ENCODE results near the gene RSPO1.

The RSPO1 gene

DNA sequence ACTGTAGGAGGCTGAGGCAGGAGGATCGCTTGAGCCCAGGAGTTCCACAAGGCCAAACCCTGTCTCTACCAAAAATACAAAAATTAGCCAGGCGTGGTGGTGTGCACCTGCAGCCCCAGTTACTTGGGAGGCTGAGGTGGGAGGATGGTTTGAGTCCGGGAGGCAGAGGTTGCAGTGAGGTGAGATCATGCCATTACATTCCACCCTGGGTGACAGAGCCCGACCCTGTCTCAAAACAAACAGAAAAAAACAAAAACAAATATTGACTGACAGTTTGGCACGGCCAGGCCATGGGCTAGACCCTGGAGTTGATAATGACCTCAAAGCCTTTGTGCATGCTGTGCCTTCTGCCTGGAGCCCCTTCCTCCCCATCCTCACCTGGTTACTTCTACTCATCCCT is 19.2 kb upstream of the RSPO1 start:
- Histone ChIP-seq H3K36me3 (ENCODE audit: insufficient read depth, low read length) (no peaks in the 10 kb centered on the region), H3K4me1 (ENCODE audit: control insufficient read depth, insufficient read depth, low read length) (no peaks in the 10 kb centered on the region), H3K9ac (ENCODE audit: low read depth, low read length) (no peak overlapping the region), H3K27me3 (ENCODE audit: control insufficient read depth, insufficient read depth, low read length) (peaks cover 47% of the 10 kb centered on the region), H3K4me3 (ENCODE audit: low read length) (no peak overlapping the region), H3K9me3 (replicated peaks; ENCODE audit: low read length) (no peaks in the 10 kb centered on the region), H3K4me2 (ENCODE audit: low read length) (no peak overlapping the region)

DNA sequence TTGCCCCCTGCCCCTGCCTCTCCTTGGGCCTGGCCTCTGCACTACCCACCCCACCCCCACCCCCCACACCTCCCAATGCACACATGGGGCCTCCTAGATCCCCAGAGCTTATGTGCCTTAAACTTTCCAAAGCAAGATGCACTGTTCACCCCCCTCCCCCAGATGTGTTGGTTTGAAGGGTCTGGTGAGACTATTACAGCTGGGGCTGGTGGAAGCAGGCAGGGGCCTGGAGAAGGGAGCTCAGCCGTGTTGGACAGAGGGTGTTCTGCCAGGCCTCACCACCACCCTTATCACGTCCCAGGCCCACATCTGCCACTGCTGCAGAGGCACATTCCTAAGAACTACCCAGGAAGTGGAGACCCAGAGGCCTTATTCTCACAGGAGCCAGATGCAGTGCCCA is 18.3 kb upstream of the RSPO1 start:
- Histone ChIP-seq H3K4me1 (ENCODE audit: control insufficient read depth, insufficient read depth, low read length) (no peaks in the 10 kb centered on the region), H3K9me3 (replicated peaks; ENCODE audit: low read length) (no peaks in the 10 kb centered on the region), H3K4me2 (ENCODE audit: low read length) (no peak overlapping the region), H3K4me3 (ENCODE audit: low read length) (no peak overlapping the region), H3K9ac (ENCODE audit: low read depth, low read length) (no peak overlapping the region), H3K27me3 (ENCODE audit: control insufficient read depth, insufficient read depth, low read length) (peaks cover 43% of the 10 kb centered on the region), H3K36me3 (ENCODE audit: insufficient read depth, low read length) (no peaks in the 10 kb centered on the region)

DNA sequence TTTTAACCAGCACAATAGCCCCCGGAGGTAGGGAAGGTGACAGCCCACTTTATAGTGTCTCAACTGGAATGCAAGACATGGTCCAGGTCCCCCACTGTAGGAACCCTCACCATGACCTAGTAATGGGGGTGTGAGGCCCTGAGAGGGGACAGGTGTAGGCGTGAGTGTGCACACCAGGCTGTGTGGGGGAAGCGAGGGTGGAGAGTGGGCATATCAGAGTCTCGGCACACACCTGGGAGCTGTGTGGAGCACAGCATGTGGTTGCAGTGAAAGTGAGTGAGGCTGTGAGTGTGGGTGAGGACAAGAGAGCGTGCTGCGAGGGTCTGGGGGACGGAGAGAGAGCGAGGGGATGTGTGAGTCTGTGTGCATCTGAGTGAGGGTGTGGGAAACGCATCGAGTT is 17.1 kb upstream of the RSPO1 start:
- Histone ChIP-seq H3K36me3 (ENCODE audit: insufficient read depth, low read length) (no peaks in the 10 kb centered on the region), H3K9ac (ENCODE audit: low read depth, low read length) (no peak overlapping the region), H3K9me3 (replicated peaks; ENCODE audit: low read length) (no peaks in the 10 kb centered on the region), H3K4me3 (ENCODE audit: low read length) (no peak overlapping the region), H3K4me2 (ENCODE audit: low read length) (no peak overlapping the region), H3K27me3 (ENCODE audit: control insufficient read depth, insufficient read depth, low read length) (peaks cover 31% of the 10 kb centered on the region), H3K4me1 (ENCODE audit: control insufficient read depth, insufficient read depth, low read length) (no peaks in the 10 kb centered on the region)

DNA sequence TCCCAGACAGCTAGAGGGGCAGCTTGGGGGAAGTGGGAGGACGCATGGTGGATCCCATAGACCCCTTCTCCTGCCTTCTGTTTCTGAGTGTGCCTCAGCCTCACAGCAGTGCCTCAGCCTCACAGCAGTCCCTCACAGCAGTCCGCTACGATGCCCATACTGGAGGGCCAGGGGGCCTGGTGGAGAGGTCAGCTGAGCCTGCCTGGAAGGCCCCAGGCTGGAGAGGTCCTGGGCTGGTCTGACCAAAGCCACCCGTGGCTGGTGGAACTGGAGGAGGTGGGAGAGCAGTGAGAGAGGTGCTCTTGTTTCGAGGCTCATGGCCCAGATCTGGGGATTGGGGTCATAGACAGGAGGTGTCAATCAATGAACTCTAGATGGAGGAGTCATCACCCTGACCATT is 16.0 kb upstream of the RSPO1 start:
- H3K27me3 ChIP-seq (ENCODE audit: control insufficient read depth, insufficient read depth, low read length) = peaks cover 25% of the 10 kb centered on the region
- H3K9me3 ChIP-seq (replicated peaks; ENCODE audit: low read length) = no peaks in the 10 kb centered on the region
- H3K36me3 ChIP-seq (ENCODE audit: insufficient read depth, low read length) = no peaks in the 10 kb centered on the region
- H3K4me1 ChIP-seq (ENCODE audit: control insufficient read depth, insufficient read depth, low read length) = no peaks in the 10 kb centered on the region
- no peak overlapping the region for H3K4me2 ChIP-seq (ENCODE audit: low read length)
- H3K4me3 ChIP-seq (ENCODE audit: low read length) = no peak overlapping the region
- H3K9ac ChIP-seq (ENCODE audit: low read depth, low read length) = no peak overlapping the region

DNA sequence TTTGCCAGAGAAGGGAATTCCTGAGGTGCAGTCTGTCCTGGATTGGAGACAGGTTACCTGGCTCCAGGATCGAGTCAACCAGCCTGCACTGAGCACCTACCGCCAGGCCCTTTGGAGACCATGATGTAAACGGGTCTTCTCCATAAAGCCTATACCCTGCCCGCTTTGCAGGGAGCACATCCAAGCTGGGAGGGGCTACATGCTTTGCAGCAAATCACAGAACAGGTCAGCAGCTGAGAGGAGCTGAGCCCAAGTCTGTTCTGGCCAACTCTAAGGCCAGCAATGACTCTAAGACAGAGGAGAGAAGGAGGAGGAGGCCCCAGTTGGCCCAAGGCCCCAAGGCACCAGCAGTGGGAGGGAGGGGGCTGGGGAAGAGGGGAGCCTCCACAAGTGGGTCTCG is 15.5 kb upstream of the RSPO1 start:
- no peak overlapping the region for H3K4me3 ChIP-seq (ENCODE audit: low read length)
- no peaks in the 10 kb centered on the region for H3K4me1 ChIP-seq (ENCODE audit: control insufficient read depth, insufficient read depth, low read length)
- peaks cover 22% of the 10 kb centered on the region for H3K27me3 ChIP-seq (ENCODE audit: control insufficient read depth, insufficient read depth, low read length)
- H3K4me2 ChIP-seq (ENCODE audit: low read length) = no peak overlapping the region
- H3K9ac ChIP-seq (ENCODE audit: low read depth, low read length) = no peak overlapping the region
- H3K9me3 ChIP-seq (replicated peaks; ENCODE audit: low read length) = no peaks in the 10 kb centered on the region
- no peaks in the 10 kb centered on the region for H3K36me3 ChIP-seq (ENCODE audit: insufficient read depth, low read length)

DNA sequence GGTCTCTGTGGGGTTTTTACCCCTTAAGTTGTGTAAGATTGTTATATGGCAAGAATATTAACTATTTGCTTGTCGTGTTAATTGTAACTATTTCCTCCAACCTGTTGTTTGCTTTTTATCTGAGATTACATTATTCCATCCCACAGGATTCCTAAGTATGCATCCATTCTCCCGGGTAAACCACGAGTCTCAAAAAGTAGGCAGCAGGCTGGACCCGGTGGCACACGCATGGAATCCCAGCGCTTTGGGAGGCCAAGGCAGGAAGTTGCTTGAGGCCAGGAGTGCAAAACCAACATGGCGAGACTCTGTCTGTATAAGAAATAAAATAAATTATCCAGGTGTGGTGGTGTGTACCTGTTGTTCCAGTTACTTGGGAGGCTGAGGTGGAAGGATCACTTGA is 12.6 kb upstream of the RSPO1 start:
- no peak overlapping the region for H3K4me3 ChIP-seq (ENCODE audit: low read length)
- no peaks in the 10 kb centered on the region for H3K36me3 ChIP-seq (ENCODE audit: insufficient read depth, low read length)
- H3K9ac ChIP-seq (ENCODE audit: low read depth, low read length) = no peak overlapping the region
- peaks cover 40% of the 10 kb centered on the region for H3K27me3 ChIP-seq (ENCODE audit: control insufficient read depth, insufficient read depth, low read length)
- H3K4me2 ChIP-seq (ENCODE audit: low read length) = no peak overlapping the region
- H3K9me3 ChIP-seq (replicated peaks; ENCODE audit: low read length) = no peaks in the 10 kb centered on the region
- no peaks in the 10 kb centered on the region for H3K4me1 ChIP-seq (ENCODE audit: control insufficient read depth, insufficient read depth, low read length)

DNA sequence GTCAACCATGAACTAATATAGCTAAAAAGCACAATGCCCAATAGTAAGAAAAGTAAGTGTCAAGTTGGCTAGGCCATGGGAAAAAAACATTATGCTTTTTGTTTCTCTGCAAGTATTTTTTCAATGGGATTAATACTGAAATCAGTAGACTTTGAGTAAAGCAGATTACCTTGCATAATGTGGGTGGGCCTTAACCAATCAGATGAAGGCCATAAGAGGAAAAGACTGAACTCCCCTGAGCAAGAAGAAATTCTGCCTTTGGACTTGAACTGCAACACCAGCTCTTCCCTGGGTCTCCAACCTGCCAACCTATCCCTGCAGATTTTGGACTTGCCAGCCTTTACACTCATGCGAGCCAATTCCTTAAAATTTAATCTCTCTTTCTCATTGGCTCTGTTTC is 6.4 kb upstream of the RSPO1 start:
- Histone ChIP-seq H3K9ac (ENCODE audit: low read depth, low read length) (no peak overlapping the region), H3K27me3 (ENCODE audit: control insufficient read depth, insufficient read depth, low read length) (peaks cover 70% of the 10 kb centered on the region), H3K4me1 (ENCODE audit: control insufficient read depth, insufficient read depth, low read length) (no peaks in the 10 kb centered on the region), H3K4me3 (ENCODE audit: low read length) (no peak overlapping the region), H3K36me3 (ENCODE audit: insufficient read depth, low read length) (no peaks in the 10 kb centered on the region), H3K9me3 (replicated peaks; ENCODE audit: low read length) (no peaks in the 10 kb centered on the region), H3K4me2 (ENCODE audit: low read length) (no peak overlapping the region)

DNA sequence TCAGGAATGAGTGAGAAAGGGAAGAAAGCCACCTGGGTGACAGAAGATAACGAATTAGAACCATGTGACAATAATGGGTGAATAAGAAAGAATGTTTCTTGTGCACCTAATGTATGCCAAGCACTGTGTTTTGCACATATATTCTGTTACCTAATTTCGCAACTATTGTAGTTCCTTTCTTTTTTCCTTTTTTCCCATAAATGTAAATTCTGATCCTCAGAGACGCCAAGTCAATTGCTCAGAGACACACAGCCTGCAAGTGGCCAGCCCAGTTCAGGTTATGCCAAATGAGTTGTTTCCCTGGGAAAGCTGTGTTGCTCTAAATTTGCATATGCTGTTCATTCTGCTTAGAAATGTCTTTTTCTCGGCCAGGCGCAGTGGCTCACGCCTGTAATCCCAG is 1.7 kb upstream of the RSPO1 start:
- Histone ChIP-seq H3K9me3 (replicated peaks; ENCODE audit: low read length) (no peaks in the 10 kb centered on the region), H3K4me3 (ENCODE audit: low read length) (no peak overlapping the region), H3K9ac (ENCODE audit: low read depth, low read length) (no peak overlapping the region), H3K4me1 (ENCODE audit: control insufficient read depth, insufficient read depth, low read length) (no peaks in the 10 kb centered on the region), H3K27me3 (ENCODE audit: control insufficient read depth, insufficient read depth, low read length) (peaks cover 85% of the 10 kb centered on the region), H3K4me2 (ENCODE audit: low read length) (no peak overlapping the region), H3K36me3 (ENCODE audit: insufficient read depth, low read length) (no peaks in the 10 kb centered on the region)

DNA sequence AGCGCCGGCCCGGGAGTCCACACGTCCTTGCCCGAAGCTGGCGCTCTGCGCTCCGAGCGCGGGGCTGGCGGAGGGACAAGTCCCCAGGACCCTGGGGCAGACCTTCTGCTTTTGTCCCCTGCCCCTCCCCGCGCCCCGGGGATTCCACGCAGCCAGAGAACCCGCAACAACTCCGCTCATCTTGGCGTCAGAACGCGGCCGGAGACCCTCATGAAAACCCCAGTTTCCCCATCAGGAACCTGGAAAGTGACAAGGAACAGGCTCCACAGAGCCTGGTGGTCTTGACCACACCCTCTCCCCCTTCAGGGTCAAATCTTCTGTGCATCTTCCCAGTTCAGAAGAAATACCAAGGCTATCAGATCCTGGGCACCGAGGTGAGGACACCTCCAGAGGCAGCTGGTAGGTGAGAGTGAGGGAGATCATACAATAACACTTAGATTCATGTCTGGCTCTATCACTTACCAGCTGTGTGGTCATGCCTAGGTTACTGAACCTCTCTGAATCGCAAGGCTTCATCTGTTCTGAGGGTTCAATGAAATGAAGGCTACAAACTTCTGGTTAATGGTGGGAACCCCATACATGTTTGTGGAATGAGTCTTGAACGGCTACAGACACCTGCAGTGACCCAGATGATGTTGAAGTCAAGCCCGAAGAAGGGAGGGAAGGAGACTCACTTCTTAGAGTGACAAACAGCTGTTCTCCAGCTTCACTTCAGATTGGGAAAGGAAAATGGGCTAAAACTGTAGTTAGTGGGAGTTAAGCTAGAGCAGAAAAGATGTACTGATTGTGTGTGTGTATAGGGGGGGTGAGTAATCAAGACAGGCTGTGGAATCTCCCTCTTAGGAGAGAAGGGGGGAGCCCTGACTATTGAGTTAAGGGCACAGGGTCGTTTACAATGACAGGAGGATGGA is 555 bp upstream of the RSPO1 start:
- Histone ChIP-seq H3K4me2 (ENCODE audit: low read length) (no peak overlapping the region), H3K4me1 (ENCODE audit: control insufficient read depth, insufficient read depth, low read length) (no peaks in the 10 kb centered on the region), H3K4me3 (ENCODE audit: low read length) (no peak overlapping the region), H3K9ac (ENCODE audit: low read depth, low read length) (no peak overlapping the region), H3K27me3 (ENCODE audit: control insufficient read depth, insufficient read depth, low read length) (peaks cover 90% of the 10 kb centered on the region), H3K9me3 (replicated peaks; ENCODE audit: low read length) (no peaks in the 10 kb centered on the region), H3K36me3 (ENCODE audit: insufficient read depth, low read length) (no peaks in the 10 kb centered on the region)

DNA sequence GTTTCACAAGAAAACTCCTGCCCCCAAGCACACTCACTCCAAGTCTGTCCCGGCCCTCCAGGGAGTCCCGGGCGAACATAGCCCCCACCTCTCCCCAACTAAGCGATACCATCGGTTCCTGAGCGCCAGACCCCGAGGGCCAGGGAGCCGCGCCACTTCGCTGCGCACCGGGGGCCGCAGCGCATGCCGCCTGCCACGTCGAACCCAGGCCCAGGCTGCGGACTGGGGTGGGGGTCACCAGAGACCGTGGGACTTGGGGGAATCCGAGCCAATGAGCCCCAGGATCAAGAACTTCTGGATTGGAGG is 801 bp downstream of the RSPO1 start:
- Histone ChIP-seq H3K9ac (ENCODE audit: low read depth, low read length) (no peak overlapping the region), H3K4me1 (ENCODE audit: control insufficient read depth, insufficient read depth, low read length) (no peaks in the 10 kb centered on the region), H3K27me3 (ENCODE audit: control insufficient read depth, insufficient read depth, low read length) (peaks cover 93% of the 10 kb centered on the region), H3K9me3 (replicated peaks; ENCODE audit: low read length) (no peaks in the 10 kb centered on the region), H3K4me2 (ENCODE audit: low read length) (no peak overlapping the region), H3K4me3 (ENCODE audit: low read length) (no peak overlapping the region), H3K36me3 (ENCODE audit: insufficient read depth, low read length) (no peaks in the 10 kb centered on the region)

DNA sequence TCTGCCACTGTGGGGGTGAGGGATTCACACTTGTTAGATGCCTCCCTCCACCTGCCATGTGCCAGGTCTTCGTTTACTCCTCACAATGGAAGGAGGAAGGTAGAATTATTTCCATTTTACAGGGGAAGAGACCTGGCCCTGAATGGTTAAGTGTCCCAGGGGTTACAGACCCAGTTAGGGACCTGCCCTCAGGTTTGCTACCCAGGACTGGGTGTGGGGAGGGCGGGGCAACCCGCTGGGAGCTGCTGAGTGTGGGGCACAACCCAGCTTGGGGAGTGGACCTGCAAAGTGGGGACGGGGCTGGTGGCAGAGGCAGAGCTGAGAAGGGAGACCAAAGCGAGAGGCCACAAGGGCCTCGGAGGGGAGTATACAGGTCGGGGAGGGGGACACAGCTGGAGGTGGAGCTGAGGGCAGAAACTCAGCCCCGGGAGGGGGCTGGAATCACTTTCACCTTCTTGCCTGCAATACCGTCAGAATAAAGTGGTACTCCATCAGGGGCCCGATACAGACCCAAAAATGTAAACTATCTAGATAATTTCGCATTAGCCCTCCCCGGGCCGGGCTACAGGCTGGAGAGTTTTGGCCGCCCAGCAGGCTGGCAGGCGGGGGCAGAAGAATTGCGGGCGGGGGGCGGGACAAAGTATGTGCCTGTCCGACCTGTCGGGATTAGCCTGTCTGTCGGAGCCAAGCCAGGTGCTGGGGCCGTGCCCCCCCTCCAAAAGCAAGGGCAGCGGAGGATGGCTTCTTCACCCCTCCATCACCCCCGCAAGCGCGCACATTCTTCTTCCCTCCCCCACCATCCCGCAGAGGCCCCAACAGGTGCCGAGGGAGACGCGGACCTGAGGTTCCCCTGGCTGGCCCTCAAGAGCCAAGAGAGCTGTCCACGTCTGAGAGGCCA is 1.4 kb downstream of the RSPO1 start:
- peaks cover 93% of the 10 kb centered on the region for H3K27me3 ChIP-seq (ENCODE audit: control insufficient read depth, insufficient read depth, low read length)
- H3K4me3 ChIP-seq (ENCODE audit: low read length) = no peak overlapping the region
- H3K36me3 ChIP-seq (ENCODE audit: insufficient read depth, low read length) = no peaks in the 10 kb centered on the region
- no peak overlapping the region for H3K4me2 ChIP-seq (ENCODE audit: low read length)
- no peak overlapping the region for H3K9ac ChIP-seq (ENCODE audit: low read depth, low read length)
- H3K9me3 ChIP-seq (replicated peaks; ENCODE audit: low read length) = no peaks in the 10 kb centered on the region
- no peaks in the 10 kb centered on the region for H3K4me1 ChIP-seq (ENCODE audit: control insufficient read depth, insufficient read depth, low read length)

Measured in skeletal muscle satellite cell (primary cell).